Adrenal gland (tissue), 19 donors: ENCODE data around the gene C20orf202. TPM values are rescaled to one million over a fixed set of nuclear protein-coding genes. Genes with fewer than 3 reads are reported as not detected.

Experiments used
- DNase-seq, 7 donors: peaks; one replicate each; pipeline ENCODE4 v3.0.0-alpha.2; 2019 to 2020
- H3K27ac ChIP-seq, 5 donors: fragments of 200-600 bp; sonication (generic) in 4 of 5; 1 replicate in 3 of 5; 2 replicates in 2 of 5; pipeline versions ENCODE4 v1.5.1 to v1.8.0; 2016 to 2020; ENCODE audit warnings: mild to moderate bottlenecking in 1 of 5
- H3K27me3 ChIP-seq: fragments of 200-600 bp; 2 replicates; pipeline ENCODE4 v1.8.0; 2021
- H3K36me3 ChIP-seq, 2 donors: fragments of 200-600 bp; replicated peaks in 1 of 2; 1 replicate in 1 of 2; 2 replicates in 1 of 2; pipeline versions ENCODE4 v1.5.1 to v1.8.0; 2018 to 2022
- H3K4me1 ChIP-seq, 2 donors: fragments of 200-600 bp; replicated peaks in 1 of 2; 1 replicate in 1 of 2; 2 replicates in 1 of 2; pipeline versions ENCODE4 v1.5.1 to v1.8.0; 2018 to 2021
- H3K4me3 ChIP-seq, 4 donors: fragments of 200-600 bp; sonication (generic) in 3 of 4; one replicate each; pipeline ENCODE4 v1.5.1; 2016 to 2018
- H3K9me3 ChIP-seq, 3 donors: fragments of 200-600 bp; sonication (generic) in 1 of 3; replicated peaks in 1 of 3; 1 replicate in 2 of 3; 2 replicates in 1 of 3; pipeline versions ENCODE4 v1.5.1 to v1.8.0; 2016 to 2021
- CTCF ChIP-seq, 6 experiments: fragments of 450-650 bp in 4 of 6; fragments of 200-600 bp in 2 of 6; sonication (generic) in 1 of 6; IDR thresholded peaks; 1 replicate in 5 of 6; 2 replicates in 1 of 6; pipeline versions ENCODE4 v1.5.1 to v1.8.0; 2016 to 2021; ENCODE audit warnings: antibody characterized with exemption in 6 of 6, mild to moderate bottlenecking in 2 of 6, moderate library complexity in 1 of 6
- POLR2A ChIP-seq, 2 donors: fragments of 450-650 bp; IDR thresholded peaks; one replicate each; pipeline ENCODE4 v1.6.1; 2017; ENCODE audit warnings: antibody characterized with exemption in 2 of 2, mild to moderate bottlenecking in 2 of 2, moderate library complexity in 1 of 2
- WGBS, 4 donors: extraction: QIAGEN DNeasy Blood & Tissue Kit in 2 of 4; methylation state at CpG; one replicate each; pipeline versions ENCODE4 v1.1.5 to v1.1.7; 2013 to 2017; 5-methylcytosine and 5-hydroxymethylcytosine counted together
- intact Hi-C, 2 donors: fragments of 100-400 bp; cut with DNase I; formaldehyde crosslinking; loops; one replicate each; pipeline versions ENCODE4 v1.14.1 to v1.15.0; 2022 to 2023
- long read RNA-seq, 10 donors: library from polyadenylated mRNA in 3 of 10; unstranded in 2 of 10; stranded (forward) in 1 of 10; transcript quantifications; one replicate each; pipeline ENCODE4 v2.0.0 and lab custom pipeline, GENCODE V29; 2021 to 2026
- polyA plus RNA-seq, 3 donors: library from polyadenylated mRNA; stranded (reverse); fragments of 200-250 nt in 2 of 3; fragments of 350-450 nt in 1 of 3; fragmentation: Illumina TruSeq in 1 of 3; extraction: RNeasy Lipid Tissue Mini Kit (QIAGEN cat#74804) in 1 of 3; gene quantifications; one replicate each; pipeline ENCODE4 v1.2.3, GENCODE V29; 2013 to 2014
- total RNA-seq, 9 donors: library from RNA; depleted of rRNA in 4 of 9; stranded (reverse); fragments of >200 nt in 4 of 9; fragments of 120-200 nt in 1 of 9; fragmentation: NEBNext Ultra II Directional in 1 of 9; extraction: Animal tissue kit (Norgen Biotek cat#: 25700) in 1 of 9; gene quantifications; one replicate each; pipeline versions ENCODE4 v1.1.0 to v1.2.4, GENCODE V29; 2013 to 2023
- donor health status: healthy with polysubstance abuse.
- donor health status: Bipolar disorder and iron deficiency.
- donor health status: DM: yes; HTN: yes; CAD: no.
- donor health status: DM: no; HTN: no; CAD: no.
- donor health status: DM: no; HTN: no; CAD: no.
- donor health status: DM: yes; HTN: yes; CAD: no.

The C20orf202 gene
- total RNA-seq (under 1 TPM in 6 of 9 donors, not detected in 3; 0.25 to 0.95 (median 0.39) TPM), polyA plus RNA-seq (under 1 TPM; 0.17 to 0.40 (median 0.29) TPM)
- long read RNA-seq, donor 1 = 0 reads
- long read RNA-seq, donor 2 = 0 reads
- long read RNA-seq, donor 3 = 0 reads
- long read RNA-seq, donor 4 = 0 reads
- long read RNA-seq, donor 5 = 0 reads
- long read RNA-seq, donor 6 = 0 reads
- long read RNA-seq, donor 7 = 0 reads
- long read RNA-seq, donor 8 = 0 reads
- long read RNA-seq, donor 9 = 0 reads
- long read RNA-seq, donor 10 = 0 reads

DNA sequence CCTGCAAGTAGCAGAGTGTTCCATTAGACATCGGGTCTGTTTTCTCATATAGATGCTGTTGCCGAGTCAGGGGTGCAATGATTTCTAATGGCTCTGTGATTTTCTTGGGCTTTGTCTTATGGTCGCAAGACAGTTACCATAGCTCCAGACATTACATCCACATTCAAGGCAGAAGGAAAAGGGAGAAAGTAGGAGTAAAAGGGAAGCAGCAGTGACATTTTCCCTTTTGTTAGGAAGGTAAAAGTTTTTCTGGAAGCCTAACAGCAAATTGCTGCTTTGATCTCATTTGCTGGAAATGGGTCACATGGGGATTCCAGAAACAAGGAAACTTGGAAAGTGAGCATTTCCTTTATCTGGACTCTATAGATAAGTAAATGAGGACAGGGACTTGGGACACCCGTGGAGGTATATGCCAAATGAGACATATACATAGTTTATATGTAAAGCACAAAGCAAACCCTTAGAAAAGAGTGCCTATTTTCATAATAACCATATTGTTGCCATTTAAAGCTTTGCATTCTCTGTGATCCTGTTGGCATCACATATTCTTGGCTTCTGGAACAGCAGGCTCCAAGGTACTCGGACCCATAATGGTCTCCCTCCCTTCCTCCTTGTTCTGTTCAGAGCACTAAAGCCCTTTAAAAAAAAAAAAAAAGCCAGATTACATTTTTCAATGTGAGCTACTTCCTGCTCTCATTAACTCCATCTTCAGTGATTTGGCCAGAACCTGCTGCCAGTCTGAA is at the start of gene C20orf202:
C20orf202 (plus strand) TSS at position 693 of the 743 bp plus-strand sequence. CDS start 132 bp downstream, outside the sequence.
- no peak within 1 kb of the TSS for H3K4me3 ChIP-seq
- intact Hi-C loops = no loop called here
- H3K36me3 ChIP-seq = no peaks in the 10 kb centered on the region
- H3K4me1 ChIP-seq = no peaks in the 10 kb centered on the region
- TF ChIP-seq POLR2A (IDR thresholded peaks at IDR 0.05) (no peak), CTCF (IDR thresholded peaks at IDR 0.05) (no peak)
- DNase-seq = no peak
- H3K27ac ChIP-seq = no peak within 1 kb of the TSS
- H3K27me3 ChIP-seq = no peaks in the 10 kb centered on the region
- H3K9me3 ChIP-seq = no peaks in the 10 kb centered on the region
- 57 to 73% (median 70%) methylated on average over 5 of the region's 5 CpGs for WGBS, 4 donors

GRCh38 chr20:1154226-1154625 is 49.0 kb upstream of the C20orf202 start:
- Histone ChIP-seq H3K4me1 (no peaks in the 10 kb centered on the region), H3K4me3 (no peak overlapping the region), H3K36me3 (peaks cover 0 to 3% of the 10 kb centered on the region in 2 donors), H3K27ac (no peak overlapping the region), H3K27me3 (no peaks in the 10 kb centered on the region), H3K9me3 (no peaks in the 10 kb centered on the region)
- intact Hi-C loops = no loop called here
- TF ChIP-seq POLR2A (IDR thresholded peaks at IDR 0.05) (no peak), CTCF (IDR thresholded peaks at IDR 0.05) (no peak)
- DNase-seq = peak in 1 of 7 donors; percentile 1

DNA sequence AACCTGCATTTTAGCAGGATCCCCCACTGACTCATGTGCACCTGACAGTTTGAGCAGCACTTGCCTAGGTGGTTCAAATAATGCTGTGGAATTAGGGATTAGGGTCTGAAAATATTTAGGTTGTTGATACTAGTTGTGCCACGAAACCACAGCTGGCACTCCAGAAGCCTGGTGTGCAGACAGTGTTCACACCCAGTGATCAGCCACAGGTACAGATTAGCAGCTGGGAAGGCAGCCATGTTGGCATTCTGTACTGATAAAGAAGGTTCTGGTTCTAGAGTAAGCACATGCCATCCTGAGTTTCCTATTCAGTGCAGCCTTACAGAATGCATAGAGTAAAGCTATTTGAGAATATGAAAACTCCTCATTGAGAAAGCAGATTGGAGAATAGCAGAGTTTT is 48.6 kb upstream of the C20orf202 start:
- TF ChIP-seq CTCF (IDR thresholded peaks at IDR 0.05) = no peak
- TF ChIP-seq POLR2A (IDR thresholded peaks at IDR 0.05) = no peak
- DNase-seq = peak in 1 of 7 donors; percentile 25
- intact Hi-C loops = no loop called here
- Histone ChIP-seq H3K27me3 (no peaks in the 10 kb centered on the region), H3K4me1 (no peaks in the 10 kb centered on the region), H3K27ac (no peak overlapping the region), H3K4me3 (no peak overlapping the region), H3K9me3 (no peaks in the 10 kb centered on the region), H3K36me3 (peaks cover 0 to 3% of the 10 kb centered on the region in 2 donors)
- WGBS, 4 donors = 100% methylated on average over 1 of the region's 1 CpG; no CpG with 5 or more reads in 1 of the 4 donors

DNA sequence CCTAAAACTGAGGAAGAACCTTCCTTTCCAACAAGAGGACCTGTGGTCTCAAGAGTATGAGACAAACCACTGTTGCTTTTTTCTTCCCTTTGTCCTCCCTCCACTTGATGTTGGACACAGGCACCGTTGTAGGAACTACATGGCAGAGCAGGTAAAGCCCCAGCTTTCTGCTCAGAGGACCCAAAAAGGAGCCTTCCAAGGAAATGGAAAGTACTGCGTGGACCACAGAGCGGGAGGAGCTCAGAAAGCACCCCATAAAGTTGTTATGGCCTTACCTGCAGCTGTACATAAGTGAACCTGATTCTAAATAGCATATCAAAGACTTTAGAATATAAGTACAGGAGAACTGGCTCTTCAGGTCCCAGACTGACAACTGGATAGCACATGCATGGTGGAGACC is 47.9 kb upstream of the C20orf202 start:
- H3K36me3 ChIP-seq = peaks cover 0 to 8% of the 10 kb centered on the region in 2 donors
- peak in 1 of 7 donors; percentile 15 for DNase-seq
- no peak overlapping the region for H3K4me3 ChIP-seq
- no peak for TF ChIP-seq CTCF (IDR thresholded peaks at IDR 0.05)
- TF ChIP-seq POLR2A (IDR thresholded peaks at IDR 0.05) = no peak
- 97 to 100% (median 98%) methylated on average over 3 of the region's 3 CpGs for WGBS, 4 donors
- intact Hi-C loops = no loop called here
- H3K9me3 ChIP-seq = no peaks in the 10 kb centered on the region
- H3K27ac ChIP-seq = no peak overlapping the region
- no peaks in the 10 kb centered on the region for H3K4me1 ChIP-seq
- H3K27me3 ChIP-seq = no peaks in the 10 kb centered on the region
